HL-60 (cell line): ENCODE measurements around the gene BCAS3.

ENCODE experiments used
- GABPA ChIP-seq: IDR thresholded peaks from 2 replicates; pipeline ENCODE4 v1.6.1; 2012; ENCODE audit warnings: low read depth
- POLR2AphosphoS5 ChIP-seq: IDR thresholded peaks from 2 replicates; pipeline ENCODE4 v1.6.1; 2012; ENCODE audit warnings: low read depth
- TF ChIP-seq, protein P1 (sequence below): IDR thresholded peaks from 2 replicates; pipeline ENCODE4 v1.6.1; 2012; ENCODE audit warnings: low read depth; ENCODE audit not compliant: insufficient replicate concordance
- TF ChIP-seq, protein P2 (sequence below): IDR thresholded peaks from one replicate; pipeline ENCODE4 v1.5.1; 2011; ENCODE audit warnings: low read length, control low read depth, inconsistent platforms; ENCODE audit not compliant: insufficient read depth

DNA sequence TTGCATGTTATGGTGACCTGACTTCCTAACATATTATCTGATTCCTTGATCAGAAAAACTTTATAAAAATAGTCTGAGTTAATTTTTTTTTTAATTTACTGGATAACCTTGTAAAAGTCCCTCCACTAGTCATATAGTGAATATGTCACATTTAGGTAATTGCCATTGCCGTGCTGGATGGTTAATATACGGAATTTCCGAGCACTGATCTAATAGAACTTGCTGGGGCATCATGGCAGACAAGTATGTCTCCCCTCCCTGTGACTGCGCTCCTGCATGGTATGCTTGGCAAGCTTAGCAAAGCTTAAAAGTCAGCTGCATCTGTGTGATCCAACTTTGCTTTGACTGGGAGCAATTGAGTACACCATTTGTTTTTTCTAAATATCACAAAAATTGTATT is 482.6 kb downstream of the BCAS3 start:
- TF ChIP-seq, protein P1, sequence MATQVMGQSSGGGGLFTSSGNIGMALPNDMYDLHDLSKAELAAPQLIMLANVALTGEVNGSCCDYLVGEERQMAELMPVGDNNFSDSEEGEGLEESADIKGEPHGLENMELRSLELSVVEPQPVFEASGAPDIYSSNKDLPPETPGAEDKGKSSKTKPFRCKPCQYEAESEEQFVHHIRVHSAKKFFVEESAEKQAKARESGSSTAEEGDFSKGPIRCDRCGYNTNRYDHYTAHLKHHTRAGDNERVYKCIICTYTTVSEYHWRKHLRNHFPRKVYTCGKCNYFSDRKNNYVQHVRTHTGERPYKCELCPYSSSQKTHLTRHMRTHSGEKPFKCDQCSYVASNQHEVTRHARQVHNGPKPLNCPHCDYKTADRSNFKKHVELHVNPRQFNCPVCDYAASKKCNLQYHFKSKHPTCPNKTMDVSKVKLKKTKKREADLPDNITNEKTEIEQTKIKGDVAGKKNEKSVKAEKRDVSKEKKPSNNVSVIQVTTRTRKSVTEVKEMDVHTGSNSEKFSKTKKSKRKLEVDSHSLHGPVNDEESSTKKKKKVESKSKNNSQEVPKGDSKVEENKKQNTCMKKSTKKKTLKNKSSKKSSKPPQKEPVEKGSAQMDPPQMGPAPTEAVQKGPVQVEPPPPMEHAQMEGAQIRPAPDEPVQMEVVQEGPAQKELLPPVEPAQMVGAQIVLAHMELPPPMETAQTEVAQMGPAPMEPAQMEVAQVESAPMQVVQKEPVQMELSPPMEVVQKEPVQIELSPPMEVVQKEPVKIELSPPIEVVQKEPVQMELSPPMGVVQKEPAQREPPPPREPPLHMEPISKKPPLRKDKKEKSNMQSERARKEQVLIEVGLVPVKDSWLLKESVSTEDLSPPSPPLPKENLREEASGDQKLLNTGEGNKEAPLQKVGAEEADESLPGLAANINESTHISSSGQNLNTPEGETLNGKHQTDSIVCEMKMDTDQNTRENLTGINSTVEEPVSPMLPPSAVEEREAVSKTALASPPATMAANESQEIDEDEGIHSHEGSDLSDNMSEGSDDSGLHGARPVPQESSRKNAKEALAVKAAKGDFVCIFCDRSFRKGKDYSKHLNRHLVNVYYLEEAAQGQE, result no peak
- TF ChIP-seq POLR2AphosphoS5 (no peak), GABPA (no peak)
- TF ChIP-seq, protein P2, sequence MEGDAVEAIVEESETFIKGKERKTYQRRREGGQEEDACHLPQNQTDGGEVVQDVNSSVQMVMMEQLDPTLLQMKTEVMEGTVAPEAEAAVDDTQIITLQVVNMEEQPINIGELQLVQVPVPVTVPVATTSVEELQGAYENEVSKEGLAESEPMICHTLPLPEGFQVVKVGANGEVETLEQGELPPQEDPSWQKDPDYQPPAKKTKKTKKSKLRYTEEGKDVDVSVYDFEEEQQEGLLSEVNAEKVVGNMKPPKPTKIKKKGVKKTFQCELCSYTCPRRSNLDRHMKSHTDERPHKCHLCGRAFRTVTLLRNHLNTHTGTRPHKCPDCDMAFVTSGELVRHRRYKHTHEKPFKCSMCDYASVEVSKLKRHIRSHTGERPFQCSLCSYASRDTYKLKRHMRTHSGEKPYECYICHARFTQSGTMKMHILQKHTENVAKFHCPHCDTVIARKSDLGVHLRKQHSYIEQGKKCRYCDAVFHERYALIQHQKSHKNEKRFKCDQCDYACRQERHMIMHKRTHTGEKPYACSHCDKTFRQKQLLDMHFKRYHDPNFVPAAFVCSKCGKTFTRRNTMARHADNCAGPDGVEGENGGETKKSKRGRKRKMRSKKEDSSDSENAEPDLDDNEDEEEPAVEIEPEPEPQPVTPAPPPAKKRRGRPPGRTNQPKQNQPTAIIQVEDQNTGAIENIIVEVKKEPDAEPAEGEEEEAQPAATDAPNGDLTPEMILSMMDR, result no peak
